ENCODE measurements around the gene NSD2.

NSD2 gene

DNA sequence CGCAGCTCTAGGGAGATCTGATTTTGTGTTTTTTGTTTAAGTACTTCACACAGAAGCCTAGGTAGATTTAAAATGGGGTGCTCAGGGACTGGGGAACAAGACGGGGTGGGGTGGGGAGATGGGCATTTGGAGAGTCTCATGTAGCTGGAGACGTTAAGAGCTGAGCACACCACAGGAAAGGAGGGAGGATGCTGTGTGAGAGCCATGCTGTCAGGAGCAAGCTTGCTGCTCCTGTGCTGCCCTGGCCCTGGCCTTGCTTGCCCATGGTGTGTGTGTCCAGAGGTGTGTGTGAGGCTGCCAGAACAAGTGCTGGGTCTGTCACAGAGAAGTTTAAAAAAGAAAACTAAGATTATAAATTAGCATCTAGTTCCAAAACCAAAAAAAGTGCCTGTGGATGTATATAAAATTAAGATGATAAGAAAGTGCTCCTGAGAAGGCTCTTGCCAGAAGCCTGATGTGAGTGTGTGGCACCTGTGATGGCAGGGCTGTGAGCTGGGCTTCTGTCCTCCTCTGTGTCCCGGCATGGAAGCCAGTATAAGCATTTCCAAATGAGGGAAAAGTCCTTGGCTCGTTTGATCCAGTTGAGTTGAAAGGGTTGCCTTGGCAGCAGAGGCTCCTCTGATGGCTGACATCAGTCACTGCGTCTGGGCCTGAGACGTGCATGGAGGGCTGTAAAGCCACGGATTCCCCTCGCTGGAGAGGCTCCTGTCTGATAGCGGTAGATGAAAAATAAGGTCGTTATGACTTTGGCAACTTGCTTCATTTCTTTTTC lies 74.1 kb downstream of the NSD2 start:
- DNase-seq: no peak

DNA sequence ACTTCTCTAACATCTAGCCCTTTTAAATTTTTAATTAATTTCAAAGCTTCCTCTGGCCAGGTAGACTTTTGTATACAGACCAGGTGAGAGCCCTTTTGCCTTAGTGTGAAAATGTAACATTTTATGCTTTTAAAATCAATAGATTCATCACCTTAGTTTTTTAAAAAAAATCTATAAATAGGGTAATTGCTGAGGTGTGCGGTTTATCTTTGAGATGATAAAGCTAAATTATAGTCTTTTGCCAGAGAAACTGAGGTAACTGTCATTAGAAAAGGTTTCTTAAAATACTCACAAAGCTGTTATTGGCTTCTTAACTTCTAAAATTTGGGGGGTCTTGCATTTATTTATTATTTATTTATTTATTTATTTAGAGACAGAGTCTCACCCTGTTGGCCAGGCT lies 74.7 kb downstream of the NSD2 start:
- DNase-seq: no peak

DNA sequence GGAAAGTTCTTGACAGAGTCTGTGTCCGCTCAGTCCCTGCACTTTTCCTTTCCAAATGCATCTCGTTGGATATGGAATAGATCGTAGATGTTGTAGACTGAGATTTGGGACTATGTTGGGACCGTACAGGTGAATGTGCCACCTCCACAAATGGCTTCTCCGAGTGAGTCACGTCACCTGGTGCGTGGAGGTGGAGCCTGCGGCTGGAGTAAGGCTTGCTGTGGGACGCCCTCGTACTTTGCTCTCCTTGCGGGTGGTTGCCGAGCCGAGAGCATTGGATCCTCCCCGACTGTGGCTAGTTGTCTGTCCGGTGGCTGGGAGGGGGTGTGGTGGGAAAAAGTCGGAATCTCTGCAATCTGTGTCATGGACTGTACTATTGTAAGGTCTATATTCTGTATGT lies 77.0 kb downstream of the NSD2 start:
- DNase-seq: no peak

DNA sequence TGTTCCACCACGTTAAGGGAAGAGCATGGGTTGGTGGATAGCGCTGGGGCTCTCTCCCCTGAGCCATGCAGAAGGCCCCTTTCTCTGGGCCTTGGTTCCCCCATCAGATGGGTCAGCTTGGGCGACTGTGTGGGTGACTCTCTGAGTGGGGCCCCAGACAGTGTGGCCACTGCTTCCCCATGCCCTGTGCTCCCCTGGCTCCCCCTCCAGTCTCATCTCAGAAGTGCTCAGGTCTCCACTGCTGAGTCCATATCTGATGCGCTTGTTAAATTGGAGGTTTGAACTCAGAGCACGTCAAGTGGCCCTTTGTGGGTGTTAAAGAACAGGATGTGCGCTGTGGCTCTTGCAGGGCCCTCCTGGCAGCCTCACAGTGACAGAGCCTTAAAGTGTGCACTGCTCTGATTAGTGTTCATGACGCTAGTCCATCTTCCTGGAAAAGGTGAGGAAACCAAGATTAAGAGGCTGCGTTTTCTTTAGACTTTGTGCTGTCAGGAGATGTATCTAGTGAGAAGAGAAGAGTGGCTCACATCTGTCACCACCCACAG lies 77.8 kb downstream of the NSD2 start:
- DNase-seq: no peak

DNA sequence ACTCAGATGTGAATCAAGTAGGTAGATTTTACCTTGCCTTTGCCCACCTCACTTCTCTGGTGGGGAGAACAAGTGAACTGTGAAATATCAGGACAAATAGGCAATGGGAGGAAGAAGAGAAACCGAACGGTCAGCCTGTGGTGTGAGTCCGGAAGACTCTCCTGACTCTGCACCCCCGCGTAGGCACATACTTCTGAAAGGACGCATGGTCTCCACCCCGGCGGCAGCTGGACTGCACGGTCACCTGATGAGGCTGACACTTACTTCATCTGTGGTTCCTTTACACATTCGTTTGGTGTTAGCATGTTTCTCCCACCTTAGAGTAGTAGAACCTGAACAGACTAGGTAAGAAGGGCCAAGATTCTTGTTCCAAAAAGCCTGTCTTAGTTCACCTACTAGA lies 79.2 kb downstream of the NSD2 start:
- DNase-seq: no peak

DNA sequence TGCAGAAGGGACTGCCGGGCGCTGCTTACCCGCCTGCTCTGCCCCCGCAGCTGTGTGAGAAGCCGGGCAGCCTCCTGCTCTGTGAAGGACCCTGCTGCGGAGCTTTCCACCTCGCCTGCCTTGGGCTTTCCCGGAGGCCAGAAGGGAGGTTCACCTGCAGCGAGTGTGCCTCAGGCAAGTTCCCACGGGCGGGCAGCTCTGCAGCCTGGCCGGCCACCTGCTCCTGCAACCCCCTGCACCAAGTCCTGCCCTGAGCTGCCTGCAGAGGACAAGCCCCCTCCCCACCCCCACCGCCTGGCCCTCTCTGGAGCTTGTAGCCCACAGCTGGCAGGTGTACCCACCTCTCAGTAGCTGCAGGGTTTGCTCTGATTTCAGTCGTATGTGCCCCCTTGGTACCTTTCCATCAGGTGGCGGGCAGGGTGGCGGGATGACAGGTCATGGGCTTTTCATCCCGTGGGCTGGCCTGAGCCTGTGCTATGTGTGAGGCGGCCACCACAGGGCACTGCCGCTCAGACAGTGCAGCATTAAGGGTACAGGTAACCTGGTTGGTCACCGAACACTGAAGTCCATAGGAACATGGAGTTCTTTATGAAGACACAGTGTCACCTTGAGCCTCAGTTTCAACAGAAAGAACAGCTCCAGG lies 81.0 kb downstream of the NSD2 start:
- no peak for DNase-seq

DNA sequence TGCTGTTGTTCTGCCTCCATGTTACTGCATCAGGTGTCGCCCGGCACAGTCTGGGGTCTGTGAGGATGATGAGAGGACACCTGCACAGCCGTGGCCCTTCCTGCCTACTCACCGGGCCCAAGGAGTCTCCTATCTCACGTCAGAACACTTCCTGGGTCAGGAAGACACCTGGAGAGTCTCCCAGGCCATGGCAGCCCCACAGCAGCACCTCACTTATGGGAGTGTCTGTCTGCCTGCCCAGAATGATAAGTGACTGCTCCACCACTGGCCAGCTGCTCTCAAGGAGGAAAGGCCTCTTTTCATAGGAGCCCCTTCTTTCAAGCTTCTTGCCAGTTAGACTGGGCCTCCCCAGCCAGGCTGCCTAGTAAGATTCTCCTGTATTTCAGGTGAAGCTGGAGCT lies 81.5 kb downstream of the NSD2 start:
- DNase-seq: no peak

DNA sequence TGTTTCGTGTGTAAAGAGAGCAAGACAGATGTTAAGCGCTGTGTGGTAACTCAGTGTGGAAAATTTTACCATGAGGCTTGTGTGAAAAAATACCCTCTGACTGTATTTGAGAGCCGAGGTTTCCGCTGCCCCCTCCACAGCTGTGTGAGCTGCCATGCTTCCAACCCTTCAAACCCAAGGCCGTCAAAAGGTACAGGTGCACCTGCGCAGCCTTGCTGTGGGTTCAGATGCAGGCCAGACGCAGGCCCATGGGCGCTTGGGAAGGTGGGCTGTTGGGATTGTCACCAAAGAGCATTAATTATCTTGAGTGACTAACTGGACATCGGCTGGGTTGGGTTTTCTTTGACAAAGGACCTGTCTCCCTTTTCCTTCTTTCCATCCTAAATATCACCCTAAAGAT lies 82.1 kb downstream of the NSD2 start:
- no peak for DNase-seq

DNA sequence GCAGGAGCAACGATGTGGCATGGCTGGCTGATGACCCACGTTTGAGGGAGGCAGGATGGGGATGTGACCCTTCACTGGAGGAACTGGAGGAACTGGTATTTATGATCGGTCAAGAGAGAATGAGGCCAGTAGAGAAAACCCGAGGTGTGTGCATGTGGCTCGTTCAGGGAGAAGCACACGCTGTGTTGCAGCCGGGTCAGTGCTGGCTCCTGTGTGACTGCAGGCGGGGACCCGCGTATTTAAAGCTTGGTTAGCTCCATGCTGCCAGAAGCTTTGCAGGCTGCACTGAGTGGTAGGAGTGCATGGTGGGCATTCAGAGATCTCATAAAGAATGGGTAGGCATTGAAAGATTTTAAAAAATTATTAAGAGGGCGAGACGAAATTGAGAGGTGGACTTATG lies 85.4 kb downstream of the NSD2 start:
- no peak for DNase-seq

DNA sequence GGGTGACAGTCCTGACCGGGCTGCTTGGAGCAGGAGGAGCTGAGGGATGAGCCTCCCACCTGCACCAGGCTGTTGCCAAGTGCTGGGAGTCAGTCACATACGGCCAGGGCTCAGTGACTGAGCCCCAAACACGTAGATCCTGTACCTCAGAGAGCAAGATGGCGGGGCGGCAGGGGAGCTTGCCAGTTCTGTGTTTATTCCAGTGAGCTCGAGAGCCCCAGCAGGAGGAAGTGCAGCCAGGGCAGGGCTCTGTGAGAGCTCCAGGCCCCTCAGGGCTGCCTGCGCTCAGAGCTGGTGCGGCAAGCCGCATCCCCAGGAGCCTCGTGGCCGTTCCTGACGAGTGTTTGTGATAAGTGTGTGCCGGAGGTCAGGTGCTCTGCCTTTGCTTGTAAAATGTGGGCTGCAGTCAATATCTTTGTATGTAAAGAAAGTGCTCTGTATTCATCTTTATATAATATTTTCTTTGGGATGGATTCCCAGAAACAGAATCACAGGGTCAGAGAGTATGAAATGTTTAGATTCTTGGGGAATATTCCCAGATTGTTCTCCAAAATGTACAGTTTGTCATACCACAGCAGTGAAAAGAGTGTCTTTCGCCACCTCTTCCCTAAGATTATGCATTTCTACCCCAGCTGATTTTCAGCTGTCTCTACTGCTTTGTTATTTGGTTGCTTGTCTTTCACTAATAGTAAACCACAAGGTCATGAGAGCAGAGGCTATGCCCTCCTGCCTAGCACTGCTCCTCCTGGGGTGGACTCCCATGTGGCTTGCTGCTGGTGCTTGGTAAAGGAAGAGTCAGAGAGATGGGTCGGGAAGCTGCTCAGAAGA lies 87.3 kb downstream of the NSD2 start:
- no peak for DNase-seq

DNA sequence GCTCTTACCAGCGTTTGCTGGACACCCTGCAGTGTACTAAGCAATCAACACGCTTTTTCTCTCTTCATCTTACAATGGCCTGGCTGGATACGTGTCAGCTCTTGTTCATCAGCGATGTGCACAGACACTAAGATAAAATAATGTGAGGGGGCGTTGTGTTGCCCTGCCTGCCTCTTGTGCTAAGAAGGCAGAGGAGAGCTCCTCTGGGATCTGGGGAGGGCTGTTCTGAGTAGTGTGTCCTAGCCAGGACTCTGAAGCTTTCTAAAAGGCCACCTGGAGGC lies 87.9 kb downstream of the NSD2 start:
- DNase-seq: no peak

DNA sequence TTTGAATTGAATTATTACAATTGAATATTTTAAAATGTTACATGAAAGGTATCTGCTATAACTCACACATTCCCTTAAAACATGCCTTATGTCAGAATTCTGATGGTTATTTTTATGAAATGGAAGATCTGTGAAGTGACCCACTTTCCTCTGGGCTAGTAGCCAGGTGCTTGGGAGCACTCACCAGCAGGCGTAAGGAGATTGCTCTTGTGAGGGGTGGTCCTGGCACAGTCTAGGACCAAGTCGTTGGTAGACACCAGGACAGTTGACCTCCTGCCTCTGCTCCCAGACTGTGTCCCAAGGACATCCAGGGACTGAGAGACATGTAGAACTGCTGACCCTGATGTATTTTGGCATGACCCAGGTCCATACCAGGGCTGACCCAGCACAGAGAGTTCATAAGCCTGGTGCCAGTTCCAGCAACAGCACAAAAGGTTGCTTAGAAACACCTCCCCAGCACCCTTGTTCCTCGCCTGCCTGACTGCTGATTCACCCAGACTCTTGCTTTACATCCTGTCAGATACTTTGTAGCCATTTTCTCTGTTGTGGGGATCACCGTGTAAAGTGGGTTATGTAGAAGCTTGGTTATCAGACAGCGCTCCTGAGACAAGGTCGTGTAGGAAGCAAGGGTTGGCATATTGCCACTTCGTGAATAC lies 89.1 kb downstream of the NSD2 start:
- DNase-seq: no peak

DNA sequence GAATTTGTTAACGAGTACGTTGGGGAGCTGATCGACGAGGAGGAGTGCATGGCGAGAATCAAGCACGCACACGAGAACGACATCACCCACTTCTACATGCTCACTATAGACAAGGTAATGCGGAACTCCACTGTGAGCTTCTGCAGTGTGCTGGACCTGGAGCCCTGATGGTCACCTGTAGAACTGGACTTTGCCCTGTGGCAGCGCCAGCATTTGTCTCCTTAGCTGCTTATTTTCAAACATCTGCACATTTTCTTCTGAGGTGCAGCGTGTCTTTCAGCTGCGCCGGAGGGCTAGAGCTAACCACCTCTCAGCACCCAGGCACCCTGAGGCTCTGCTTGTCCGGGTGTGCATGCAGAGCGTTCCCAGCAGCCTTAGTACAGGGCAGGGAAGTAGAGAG lies 89.8 kb downstream of the NSD2 start:
- DNase-seq: no peak

DNA sequence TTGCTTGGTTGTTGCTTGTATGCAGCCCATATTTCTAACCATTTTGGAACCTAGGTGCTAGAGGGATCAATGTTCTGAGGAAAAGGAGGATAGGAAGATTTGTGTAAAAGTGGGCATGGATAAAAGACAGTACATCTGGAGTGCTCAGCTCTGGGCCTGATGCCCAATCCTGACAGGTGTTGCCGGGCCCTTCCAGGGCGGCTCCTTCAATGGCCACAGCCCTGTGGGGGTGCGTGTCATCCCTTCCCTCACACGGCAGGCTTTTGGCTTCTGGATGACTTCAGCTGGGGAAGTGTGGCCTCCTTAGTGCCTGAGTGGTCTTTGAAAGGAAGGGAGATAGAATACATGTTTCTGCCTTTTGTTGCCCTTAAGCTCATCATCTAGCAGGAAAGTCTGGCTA lies 90.4 kb downstream of the NSD2 start:
- no peak for DNase-seq

DNA sequence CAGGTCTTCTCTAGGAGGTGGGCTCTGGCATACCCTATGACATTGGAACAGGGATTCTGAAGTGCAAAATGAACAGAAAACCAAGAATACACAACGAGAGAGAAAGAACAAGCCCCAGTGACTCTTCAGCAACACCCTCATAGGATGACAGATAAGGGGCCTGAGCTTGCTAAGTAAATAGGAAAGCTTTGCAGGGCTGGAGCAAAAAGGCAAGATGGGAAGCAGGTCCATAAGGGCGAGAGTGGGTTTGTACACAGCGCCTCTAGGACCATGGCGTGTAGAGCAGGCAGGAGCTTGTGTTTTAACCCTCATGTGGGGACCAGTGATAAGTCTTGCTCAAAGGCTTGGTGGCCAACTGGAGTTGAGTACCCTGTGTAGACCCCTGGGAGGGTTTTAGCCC lies 91.8 kb downstream of the NSD2 start:
- DNase-seq: no peak

DNA sequence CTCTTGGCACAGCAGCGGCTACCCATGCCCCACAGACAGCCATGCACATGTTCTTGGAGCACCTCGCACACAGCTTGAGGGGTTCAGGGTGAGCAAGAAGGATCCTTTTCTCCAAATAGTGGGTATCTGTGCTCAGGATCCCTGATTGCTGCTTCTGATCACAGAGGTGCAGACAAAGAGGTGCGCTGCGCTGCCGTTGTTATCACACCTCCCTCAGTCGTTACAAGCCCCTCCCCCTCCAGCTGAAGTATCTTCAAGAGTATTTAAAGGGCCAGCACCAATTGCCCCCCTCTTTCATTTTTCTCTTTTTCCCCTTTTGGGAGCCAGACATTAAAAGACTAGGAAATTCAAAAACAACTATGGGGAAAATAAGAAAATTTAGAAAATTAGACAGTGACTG lies 93.2 kb downstream of the NSD2 start:
- DNase-seq: no peak

DNA sequence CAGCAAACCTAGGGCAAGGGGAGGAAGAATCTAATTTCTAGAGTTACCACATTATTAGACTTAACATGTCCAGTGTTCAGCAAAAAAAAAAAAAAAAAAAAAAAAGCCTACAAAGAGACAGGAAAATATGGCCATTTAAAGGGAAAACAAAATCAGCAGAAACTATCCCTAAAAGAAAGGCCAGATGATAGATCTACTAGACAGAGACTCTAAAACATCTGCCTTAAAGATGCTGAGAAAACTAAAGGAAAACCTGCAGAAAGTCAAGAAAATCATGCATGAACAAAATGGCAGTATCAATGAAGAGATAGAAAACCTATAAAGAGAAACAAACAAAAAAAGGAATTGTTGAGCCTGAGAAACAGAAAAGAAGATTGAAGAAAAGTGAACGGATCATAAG lies 93.8 kb downstream of the NSD2 start:
- no peak for DNase-seq

DNA sequence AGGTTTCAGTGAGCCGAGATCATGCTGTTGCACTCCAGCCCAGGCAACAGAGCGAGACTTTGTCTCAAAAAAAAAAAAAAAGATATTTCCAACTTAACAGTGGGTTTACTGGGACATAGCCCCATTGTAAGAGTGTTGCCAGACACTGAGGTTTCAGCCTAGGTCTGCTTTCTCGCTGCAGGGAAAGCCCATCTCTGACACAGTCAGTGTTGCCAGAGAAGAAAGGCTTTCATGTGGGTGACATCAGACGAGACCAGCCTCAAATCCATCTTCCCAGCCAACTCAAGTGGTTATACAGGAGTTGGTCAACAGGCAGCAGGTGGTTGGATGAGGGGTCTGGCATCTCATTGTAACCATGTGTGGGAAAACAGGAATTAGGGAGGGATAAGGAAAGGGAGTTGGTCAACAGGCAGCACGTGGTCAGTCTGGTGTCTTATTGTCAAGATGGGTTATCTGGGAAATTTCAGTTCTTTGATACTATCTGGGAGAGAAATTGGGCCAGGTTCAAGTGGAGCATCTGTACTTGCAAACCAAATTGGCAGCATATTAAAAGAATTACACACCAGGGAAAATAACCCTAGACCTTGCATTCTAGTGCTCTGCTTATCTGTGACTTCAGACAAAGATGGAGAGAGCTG lies 96.4 kb downstream of the NSD2 start:
- DNase-seq: no peak

DNA sequence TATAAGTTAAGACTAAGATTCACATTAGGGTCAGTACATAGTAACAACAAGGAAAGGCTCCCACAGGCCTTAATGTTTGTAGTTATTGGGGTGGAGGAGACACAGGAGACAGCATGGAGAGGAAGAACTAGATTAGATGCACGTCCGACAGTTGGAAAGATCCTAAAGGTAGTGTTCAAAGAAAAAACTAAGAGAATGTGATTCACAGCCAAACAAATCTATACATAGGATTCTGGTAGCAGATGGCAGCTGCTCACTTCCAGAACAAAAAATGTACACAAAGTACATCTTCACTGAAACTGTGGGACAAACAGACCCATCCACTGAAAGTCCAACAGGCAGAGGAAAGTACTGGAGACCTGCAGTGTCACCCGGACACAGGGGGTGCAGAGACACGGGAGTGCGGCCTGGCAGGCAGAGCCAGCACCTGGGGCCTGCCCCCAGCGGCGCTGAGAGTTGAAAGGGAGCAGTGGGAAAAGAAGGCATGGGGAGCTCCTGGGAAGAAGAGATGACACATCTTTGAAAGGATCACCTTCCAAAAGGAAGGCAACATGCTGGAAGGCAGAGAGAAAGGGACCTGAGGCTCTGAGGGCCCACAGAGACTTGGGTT lies 97.6 kb downstream of the NSD2 start:
- no peak for DNase-seq

DNA sequence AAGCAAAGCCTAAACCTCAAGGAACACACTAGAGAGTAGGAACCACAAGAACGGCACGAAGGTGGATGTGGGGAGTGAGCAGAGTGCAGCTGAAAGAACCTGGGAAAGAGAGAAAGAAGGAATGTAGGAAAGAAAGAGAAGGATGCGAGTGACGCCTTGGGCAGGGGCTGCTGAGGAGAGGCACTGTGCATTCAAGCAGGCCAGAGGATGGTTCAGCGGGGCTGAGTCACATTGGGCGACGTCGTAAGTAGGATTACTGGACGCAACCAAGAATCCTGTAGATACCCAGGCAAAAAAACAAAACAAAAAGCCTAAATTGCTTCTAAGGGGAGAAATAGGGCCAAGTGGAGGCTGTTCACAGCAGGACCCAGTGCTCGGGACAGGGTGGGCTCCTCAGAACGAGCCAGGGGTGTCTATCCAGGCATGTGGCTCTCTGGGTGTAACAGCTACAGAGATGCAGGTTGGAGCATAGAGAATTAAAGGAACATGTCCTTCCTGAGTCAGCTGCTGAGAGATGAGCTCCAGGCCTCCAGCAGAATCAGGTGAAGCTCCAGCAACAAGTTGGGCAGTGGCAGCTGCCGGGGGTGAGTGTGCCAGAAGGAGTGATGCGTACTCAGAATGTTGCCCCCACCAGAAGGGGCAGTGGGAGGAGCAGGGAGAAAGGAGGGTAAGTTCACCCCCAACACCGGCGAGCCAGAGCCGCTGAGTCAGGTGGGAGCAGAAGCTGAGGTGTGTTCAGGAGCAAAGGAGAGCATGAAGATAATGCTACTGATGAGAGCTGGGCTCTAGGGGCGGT lies 98.9 kb downstream of the NSD2 start:
- DNase-seq: no peak

DNA sequence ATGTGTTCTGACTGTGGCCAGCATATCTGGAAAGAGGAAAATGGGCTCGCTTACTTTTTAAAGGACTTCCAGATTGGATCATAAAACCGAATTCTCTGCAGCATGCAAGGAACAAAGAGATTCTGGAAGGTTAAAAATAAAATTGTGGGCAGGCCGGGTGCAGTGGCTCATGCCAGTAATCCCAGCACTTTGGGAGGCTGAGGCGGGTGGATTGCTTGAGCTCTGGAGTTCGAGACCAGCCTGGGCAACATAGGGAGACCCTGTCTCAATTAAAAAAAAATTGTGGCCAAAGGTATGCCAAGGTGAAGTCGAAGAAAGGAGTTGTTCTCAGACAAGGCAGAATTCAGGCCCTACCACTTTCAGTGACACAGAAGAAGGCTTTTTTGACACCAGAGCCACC lies 99.7 kb downstream of the NSD2 start:
- no peak for DNase-seq

All from left hindlimb (tissue), 1 donor.